Lower leg skin (tissue), 4 donors: ENCODE results near the gene SMIM30. TPM values are rescaled to one million over a fixed set of nuclear protein-coding genes. Genes with fewer than 3 reads are reported as not detected.
"Not testable (repeated sequence)": the region's sequence is repeated elsewhere in the genome, so short reads cannot be mapped to it uniquely, and the experiment has no call there.

Source experiments
- DNase-seq, 2 donors: peaks; one replicate each; pipeline ENCODE4 v3.0.0-alpha.2; 2019; ENCODE audit warnings: low spot score in 2 of 2
- H3K4me3 ChIP-seq: fragments of 200-600 bp; sonication (generic); 2 replicates; pipeline ENCODE4 v1.5.1; 2017; ENCODE audit warnings: mild to moderate bottlenecking, low read depth; ENCODE audit not compliant: poor library complexity, severe bottlenecking
- CTCF ChIP-seq, 3 donors: fragments of 450-650 bp; IDR thresholded peaks; one replicate each; pipeline ENCODE4 v1.5.1; 2016; ENCODE audit warnings: antibody characterized with exemption in 3 of 3, mild to moderate bottlenecking in 3 of 3, moderate library complexity in 2 of 3
- POLR2A ChIP-seq, 2 donors: fragments of 450-650 bp; IDR thresholded peaks; one replicate each; pipeline ENCODE4 v1.6.1; 2016 to 2017; ENCODE audit warnings: antibody characterized with exemption in 2 of 2, mild to moderate bottlenecking in 1 of 2, moderate library complexity in 1 of 2
- WGBS, 2 donors: methylation state at CpG; one replicate each; pipeline ENCODE4 v1.1.5; 2018; 5-methylcytosine and 5-hydroxymethylcytosine counted together
- intact Hi-C: fragments of 100-400 bp; cut with DNase I; formaldehyde crosslinking; loops from one replicate; pipeline ENCODE4 v1.15.0; 2023; ENCODE audit warnings: low total_unique reads
- total RNA-seq, 4 donors: library from RNA; depleted of rRNA; stranded (reverse); fragments of >200 nt; gene quantifications; one replicate each; pipeline ENCODE4 v1.1.0, GENCODE V29; 2016

The SMIM30 gene
- 10 to 100 TPM in 3 of 4 donors, 1 to 10 TPM in 1; 9.1 to 25.6 (median 19.0) TPM for total RNA-seq

GRCh38 chr7:113118074-113118959 is at the start of gene SMIM30:
SMIM30 (minus strand) TSS chr7:113118554; CDS start chr7:113117578, 976 bp downstream.
- DNase-seq = peak; percentile 93 to 98
- TF ChIP-seq POLR2A (IDR thresholded peaks at IDR 0.05) (peak in 1 of 2 donors; percentile 66), CTCF (IDR thresholded peaks at IDR 0.05) (no peak)
- intact Hi-C loops = no loop called here
- H3K4me3 ChIP-seq = peak within 1 kb of the TSS; percentile 19
- 0 to 2% methylated on average over 29 to 35 of the region's 35 CpGs for WGBS, 2 donors

GRCh38 chr7:113166176-113166575 is 47.8 kb upstream of the SMIM30 start:
- intact Hi-C loops = not testable (repeated sequence)

GRCh38 chr7:113161050-113161449 is 42.7 kb upstream of the SMIM30 start:
- no peak for DNase-seq
- 86 to 90% methylated on average over 2 of the region's 2 CpGs for WGBS, 2 donors
- no peak for TF ChIP-seq CTCF (IDR thresholded peaks at IDR 0.05)
- no peak for TF ChIP-seq POLR2A (IDR thresholded peaks at IDR 0.05)
- intact Hi-C loops = no loop called here
- no peak overlapping the region for H3K4me3 ChIP-seq

More at GRCh38 chr7:113166176-113166575, 47.8 kb upstream of the SMIM30 start:
- H3K4me3 ChIP-seq, DNase-seq: not testable (repeated sequence)
- 70 to 87% methylated on average over 1 of the region's 1 CpG for WGBS, 2 donors

- no peak for DNase-seq
- 46 to 57% methylated on average over 5 of the region's 5 CpGs for WGBS, 2 donors
- no peak overlapping the region for H3K4me3 ChIP-seq
- TF ChIP-seq POLR2A (IDR thresholded peaks at IDR 0.05) (no peak), CTCF (IDR thresholded peaks at IDR 0.05) (no peak)
- intact Hi-C loops = no loop called here
These were observed 41.5 kb upstream of the SMIM30 start for GRCh38 chr7:113159746-113160339.

GRCh38 chr7:113158756-113159155 is 40.4 kb upstream of the SMIM30 start:
- TF ChIP-seq POLR2A (IDR thresholded peaks at IDR 0.05) = no peak
- TF ChIP-seq CTCF (IDR thresholded peaks at IDR 0.05) = no peak
- intact Hi-C loops = no loop called here
- DNase-seq = no peak
- WGBS, 2 donors = 58 to 60% methylated on average over 2 of the region's 2 CpGs
- H3K4me3 ChIP-seq = no peak overlapping the region

GRCh38 chr7:113154117-113154516 is 35.8 kb upstream of the SMIM30 start:
- TF ChIP-seq POLR2A (IDR thresholded peaks at IDR 0.05) = no peak
- no peak for TF ChIP-seq CTCF (IDR thresholded peaks at IDR 0.05)
- WGBS, 2 donors = 76 to 81% methylated on average over 3 of the region's 3 CpGs
- intact Hi-C loops = no loop called here
- no peak overlapping the region for H3K4me3 ChIP-seq
- no peak for DNase-seq
